HK-2 (cell line): ENCODE data around the gene OR2T12.
A peak's percentile ranks its signal among the peaks of the same experiment; 100 is the strongest.
"Not testable (repeated sequence)": the region's sequence is repeated elsewhere in the genome, so short reads cannot be mapped to it uniquely, and the experiment has no call there.

Experiments used
- DNase-seq: peaks from one replicate; pipeline ENCODE4 v3.0.0-alpha.2; 2018; ENCODE audit not compliant: unreplicated experiment

The OR2T12 gene, protein sequence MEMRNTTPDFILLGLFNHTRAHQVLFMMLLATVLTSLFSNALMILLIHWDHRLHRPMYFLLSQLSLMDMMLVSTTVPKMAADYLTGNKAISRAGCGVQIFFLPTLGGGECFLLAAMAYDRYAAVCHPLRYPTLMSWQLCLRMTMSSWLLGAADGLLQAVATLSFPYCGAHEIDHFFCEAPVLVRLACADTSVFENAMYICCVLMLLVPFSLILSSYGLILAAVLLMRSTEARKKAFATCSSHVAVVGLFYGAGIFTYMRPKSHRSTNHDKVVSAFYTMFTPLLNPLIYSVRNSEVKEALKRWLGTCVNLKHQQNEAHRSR

DNA sequence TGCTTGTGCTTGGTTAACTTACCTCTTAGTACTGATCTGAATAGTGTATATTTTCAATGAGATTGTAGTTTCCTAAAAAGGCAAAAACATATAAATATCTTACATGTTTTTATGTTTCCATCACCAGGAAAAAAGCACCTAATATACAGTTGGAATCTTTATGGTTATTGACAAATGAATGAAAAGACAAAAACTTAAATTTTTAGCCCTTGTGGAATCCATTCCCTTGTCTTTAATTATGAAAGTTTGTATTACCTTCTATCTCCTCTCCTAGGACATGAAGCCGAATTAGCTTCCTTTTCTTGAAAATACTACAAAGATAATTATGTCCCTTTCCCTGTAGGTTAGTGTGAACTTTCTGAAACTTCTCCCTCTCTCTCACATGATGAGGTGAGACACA lies at the start of gene OR2T12:
Gene OR2T12, minus strand, starts transcription at position 101 of the 400 bp plus-strand sequence. CDS start 7,846 bp downstream, outside the sequence.
- DNase-seq: no peak

DNA sequence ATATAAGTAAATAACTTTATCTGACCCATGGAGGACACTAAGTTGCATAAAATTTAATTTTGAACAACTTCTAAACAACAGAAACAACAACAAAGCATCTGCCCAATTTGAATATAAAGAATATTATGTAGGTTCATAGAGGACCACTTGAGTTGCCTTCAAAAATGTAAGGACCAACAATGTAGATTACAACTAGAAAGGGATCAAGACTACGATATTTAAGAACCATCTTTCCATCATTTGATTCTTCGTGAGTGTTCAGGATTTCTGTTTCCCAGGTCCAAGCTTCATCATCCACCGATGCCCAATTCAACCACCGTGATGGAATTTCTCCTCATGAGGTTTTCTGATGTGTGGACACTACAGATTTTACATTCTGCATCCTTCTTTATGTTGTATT lies 45.3 kb upstream of the OR2T12 start, which contains the start of gene OR14C36:
Gene OR14C36, plus strand, starts transcription at position 301 of the 400 bp plus-strand sequence. Its CDS starts 0 bp downstream, at position 301.
- no peak for DNase-seq

DNA sequence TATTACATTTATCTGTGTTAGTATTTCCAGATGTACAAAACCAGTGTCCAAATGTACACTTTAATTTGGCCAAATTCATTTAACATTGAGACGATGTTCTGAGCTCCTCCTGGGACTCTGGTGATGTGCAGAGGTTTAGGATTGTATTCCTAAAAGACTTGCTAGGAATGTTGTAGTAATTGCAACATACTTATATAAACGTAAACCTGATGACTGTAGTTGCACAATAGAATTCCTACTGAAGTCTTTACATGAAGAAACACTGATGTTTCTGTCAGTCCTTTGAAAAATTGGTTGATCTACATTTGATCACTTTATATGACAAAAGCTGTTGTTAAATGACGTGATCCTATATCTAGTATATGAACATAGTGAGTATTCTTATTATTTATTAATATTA lies 40.2 kb upstream of the OR2T12 start:
- DNase-seq: no peak

DNA sequence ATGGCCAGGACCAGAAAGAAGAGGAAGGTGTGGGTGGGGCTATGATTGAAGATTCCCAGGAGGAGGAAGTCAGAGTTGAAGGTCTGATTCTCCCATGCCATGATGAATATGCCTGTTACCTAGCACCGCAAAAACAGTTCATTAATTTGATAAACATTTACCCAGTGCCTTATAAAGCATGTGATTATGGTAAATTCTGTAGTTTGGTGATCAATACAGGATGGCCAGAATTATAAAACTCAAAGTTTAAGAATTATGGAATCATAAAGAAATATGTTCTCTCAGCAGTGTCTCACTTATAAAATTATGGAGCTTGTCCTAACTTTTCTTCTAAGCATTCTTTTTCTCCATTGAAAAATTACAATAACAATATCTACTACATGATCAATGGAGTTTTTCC lies 21.2 kb upstream of the OR2T12 start, which contains the start of gene OR2M7:
Gene OR2M7, minus strand, starts transcription at position 101 of the 400 bp plus-strand sequence. Its CDS starts 0 bp downstream, at position 101.
- DNase-seq: no peak

DNA sequence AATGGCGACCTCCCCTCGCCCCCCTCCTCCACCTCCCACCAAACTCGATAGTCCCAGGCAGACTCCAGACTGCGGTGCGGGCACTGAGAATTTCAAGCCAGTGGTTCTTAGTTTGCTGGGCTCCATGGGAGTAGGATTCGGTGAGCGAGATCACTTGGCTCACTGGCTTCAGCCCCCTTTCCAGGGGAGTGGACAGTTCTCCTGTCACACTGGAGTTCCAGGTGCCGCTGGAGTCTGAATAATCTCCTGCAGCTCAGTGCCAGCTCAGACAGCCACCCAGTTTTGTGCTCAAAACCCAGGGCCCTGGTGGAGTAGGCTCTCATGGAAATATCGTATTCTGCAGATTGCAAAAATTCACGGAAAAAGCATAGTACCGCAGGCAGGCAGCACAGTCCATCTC lies 13.6 kb upstream of the OR2T12 start:
- no peak for DNase-seq

DNA sequence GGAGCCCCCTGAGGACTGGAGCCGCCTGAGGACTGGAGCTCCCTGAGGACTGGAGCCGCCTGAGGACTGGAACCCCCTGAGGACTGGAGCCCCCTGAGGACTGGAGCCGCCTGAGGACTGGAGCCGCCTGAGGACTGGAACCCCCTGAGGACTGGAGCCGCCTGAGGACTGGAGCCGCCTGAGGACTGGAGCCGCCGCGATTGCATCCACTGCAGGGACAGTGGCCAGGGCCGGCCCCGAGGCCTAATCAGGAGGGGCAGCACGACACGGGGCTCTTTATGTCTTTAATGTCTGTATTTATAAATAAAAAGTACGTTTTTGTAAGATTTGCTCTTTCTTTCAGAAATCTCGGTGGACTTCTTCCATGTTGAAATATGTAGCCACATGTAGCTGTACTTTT lies 3.5 kb upstream of the OR2T12 start:
- DNase-seq: not testable (repeated sequence)

DNA sequence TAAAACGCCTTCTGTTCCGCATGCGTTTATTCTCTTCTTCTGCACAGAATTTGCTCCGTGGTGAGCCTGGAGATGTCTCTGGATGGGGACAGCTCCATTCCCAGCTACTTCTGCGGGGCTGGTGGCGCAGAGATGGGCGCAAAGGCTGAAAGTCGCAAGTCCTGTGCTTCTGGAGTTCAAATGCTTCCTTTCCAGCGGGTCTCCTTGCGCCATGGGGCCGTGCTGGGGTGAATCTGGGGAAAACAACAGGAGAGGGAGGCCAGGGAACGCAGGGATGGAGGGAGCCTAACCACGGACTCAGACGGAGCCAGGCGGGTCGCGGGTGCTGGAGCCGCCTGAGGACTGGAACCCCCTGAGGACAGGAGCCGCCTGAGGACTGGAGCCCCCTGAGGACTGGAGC lies 2.9 kb upstream of the OR2T12 start:
- no peak for DNase-seq

DNA sequence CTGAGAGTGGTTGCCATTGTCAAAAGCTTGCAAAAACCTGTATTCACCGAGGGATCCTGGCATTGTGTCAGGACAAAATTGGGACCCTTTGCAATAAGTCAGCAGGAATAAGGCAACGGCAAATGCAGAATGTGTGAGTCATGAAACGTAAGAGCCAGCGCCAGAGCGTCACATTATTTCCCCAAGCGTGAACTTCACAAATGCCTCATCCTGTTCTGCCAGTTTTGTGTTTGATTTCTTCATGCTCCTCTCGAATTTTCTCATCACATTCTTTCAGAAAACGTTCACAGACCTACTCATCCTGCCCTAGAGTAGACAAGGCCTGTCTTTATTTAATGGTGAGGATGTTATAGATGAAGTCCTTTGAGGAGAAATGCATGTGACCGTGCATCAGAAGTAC lies 2.4 kb upstream of the OR2T12 start:
- not testable (repeated sequence) for DNase-seq

DNA sequence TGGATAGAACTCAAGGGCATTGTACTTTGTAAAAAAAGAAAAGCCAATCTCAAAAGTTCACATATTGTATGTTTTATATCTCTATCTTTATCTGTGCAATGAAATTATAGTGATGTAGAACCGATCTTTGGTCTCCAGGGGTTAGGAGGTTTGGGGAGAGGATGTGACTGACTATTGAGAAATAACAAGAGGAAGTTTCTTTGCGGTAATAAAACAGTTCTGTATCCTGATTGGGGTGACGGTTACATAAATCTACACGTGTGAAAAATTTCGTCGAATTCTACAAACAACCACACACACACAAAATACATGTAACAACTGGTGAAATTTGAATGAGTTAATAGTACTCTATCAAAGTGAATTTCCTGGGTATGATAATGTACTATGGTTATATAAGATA lies 14.8 kb downstream of the OR2T12 start:
- DNase-seq: no peak

DNA sequence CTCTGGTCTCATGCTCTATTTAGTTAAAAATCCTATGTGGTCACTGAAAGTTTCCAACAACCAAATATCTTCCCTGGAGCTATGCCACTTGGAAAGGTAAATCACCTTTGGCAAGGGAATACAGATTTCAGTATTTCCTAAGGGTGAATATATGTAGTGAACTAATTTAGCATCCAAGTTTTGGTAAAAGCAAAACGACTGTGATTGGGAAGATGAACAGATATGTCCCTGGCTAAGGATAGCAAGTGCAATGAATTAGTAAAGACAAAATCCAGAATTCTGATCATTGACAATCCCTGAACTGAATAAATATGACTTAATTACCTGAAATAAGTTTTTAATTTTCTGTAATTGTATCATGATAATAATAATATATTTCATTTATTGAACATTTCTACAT lies 25.3 kb downstream of the OR2T12 start, which contains the start of gene OR2T33:
Gene OR2T33, minus strand, starts transcription at position 101 of the 400 bp plus-strand sequence. CDS start 4,162 bp downstream, outside the sequence.
- DNase-seq: no peak

DNA sequence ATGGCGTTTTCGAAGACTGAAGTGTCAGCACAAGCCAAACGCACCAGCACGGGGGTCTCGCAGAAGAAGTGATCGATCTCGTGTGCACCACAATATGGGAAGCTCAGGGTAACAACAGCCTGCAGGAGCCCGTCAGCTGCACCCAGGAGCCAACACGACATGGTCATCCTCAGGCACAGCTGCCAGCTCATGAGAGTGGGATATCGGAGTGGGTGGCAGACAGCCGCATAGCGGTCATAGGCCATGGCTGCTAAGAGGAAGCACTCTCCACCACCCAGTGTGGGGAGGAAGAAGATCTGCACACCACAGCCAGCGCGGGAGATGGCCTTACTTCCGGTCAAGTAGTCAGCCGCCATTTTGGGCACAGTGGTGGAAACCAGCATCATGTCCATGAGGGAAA lies 30.0 kb downstream of the OR2T12 start:
- DNase-seq: not testable (repeated sequence)

DNA sequence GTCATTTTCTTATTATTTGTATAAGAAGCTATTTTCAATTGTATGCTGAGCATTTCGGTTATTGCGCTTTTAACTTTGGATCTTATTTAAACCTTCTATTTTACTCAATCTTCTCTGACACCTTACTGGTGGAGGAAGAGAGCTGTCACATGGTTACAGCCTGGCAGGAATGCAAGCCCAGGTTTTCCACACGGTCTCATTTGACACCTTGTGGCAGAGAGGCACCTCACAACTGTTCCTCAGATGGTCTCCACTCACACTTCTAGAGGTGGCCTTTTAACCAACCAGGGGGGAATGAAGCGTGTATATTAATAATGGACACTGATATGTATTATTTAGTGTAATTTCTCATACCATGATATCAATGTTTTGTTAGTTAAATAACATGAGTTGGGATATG lies 35.0 kb downstream of the OR2T12 start:
- DNase-seq: no peak

DNA sequence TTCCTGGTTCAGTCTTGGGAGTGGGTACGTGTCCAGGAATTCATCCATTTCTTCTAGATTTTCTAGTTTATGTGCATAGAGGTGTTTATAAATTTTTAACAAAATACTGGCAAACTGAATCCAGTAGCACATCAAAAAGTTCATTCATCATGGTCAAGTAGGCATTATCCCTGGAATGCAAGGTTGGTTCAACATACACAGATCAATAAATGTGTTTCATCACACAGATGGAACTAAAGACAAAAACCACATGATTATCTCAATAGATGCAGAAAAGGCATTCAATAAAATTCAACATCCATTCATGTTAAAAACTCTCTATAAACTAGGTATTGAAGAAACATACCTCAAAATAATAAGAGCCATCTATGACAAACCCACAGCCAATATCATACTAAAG lies 43.9 kb downstream of the OR2T12 start:
- not testable (repeated sequence) for DNase-seq

DNA sequence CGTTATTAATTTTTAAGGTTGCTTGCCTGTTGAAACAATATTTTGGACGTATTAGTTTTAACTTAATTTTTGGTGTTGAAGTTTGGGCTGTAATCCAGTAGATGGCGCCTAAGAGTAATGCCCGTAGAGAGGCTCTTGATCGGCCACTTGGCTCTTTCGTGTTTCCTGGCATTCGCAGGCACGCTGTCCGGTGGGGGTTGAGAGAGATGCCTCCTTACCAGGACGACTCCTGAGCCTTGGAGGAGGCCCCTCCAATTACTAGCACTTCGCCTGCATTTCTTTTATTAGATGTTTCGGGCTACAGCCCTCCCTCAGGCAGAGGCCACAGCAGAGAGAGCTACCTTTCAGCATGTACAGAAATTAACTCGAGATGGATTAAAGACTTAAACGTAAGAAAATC lies 60.0 kb downstream of the OR2T12 start:
- peak; percentile 55 for DNase-seq
